HG03196 (cell line): ENCODE measurements around the gene DBT.
"Not testable (repeated sequence)": the region's sequence is repeated elsewhere in the genome, so short reads cannot be mapped to it uniquely, and the experiment has no call there.

Experiments used
- ATAC-seq: cut with Tn5 transposase; IDR thresholded peaks from one replicate; pipeline ENCODE4 v1.9.1; 2021; ENCODE audit not compliant: unreplicated experiment

The DBT gene

GRCh38 chr1:100249537-100250257 lies at the start of gene DBT:
Gene DBT, minus strand, starts transcription at chr1:100249834. Its CDS starts 14 bp downstream, at chr1:100249820.
- ATAC-seq, result peak; percentile 100

- no peak for ATAC-seq
These were observed 48.9 kb upstream of the DBT start for GRCh38 chr1:100298512-100298911.

- not testable (repeated sequence) for ATAC-seq
These were observed 47.4 kb upstream of the DBT start for GRCh38 chr1:100296997-100297396.

GRCh38 chr1:100296140-100296539 lies 46.5 kb upstream of the DBT start:
- no peak for ATAC-seq

- no peak for ATAC-seq
These were observed 43.1 kb upstream of the DBT start for GRCh38 chr1:100292711-100293110.

GRCh38 chr1:100290291-100290690 lies 40.7 kb upstream of the DBT start:
- ATAC-seq, result no peak

- no peak for ATAC-seq
These were observed 37.5 kb upstream of the DBT start for GRCh38 chr1:100287162-100287561.

GRCh38 chr1:100284591-100284990 lies 35.0 kb upstream of the DBT start:
- ATAC-seq, result no peak

GRCh38 chr1:100279954-100280682 lies 30.5 kb upstream of the DBT start:
- ATAC-seq, result no peak

GRCh38 chr1:100279358-100279923 lies 29.8 kb upstream of the DBT start:
- ATAC-seq, result no peak

- ATAC-seq, result no peak
These were observed 28.2 kb upstream of the DBT start for GRCh38 chr1:100277866-100278265.

- ATAC-seq, result no peak
These were observed 18.6 kb upstream of the DBT start for GRCh38 chr1:100268202-100268601.

- no peak for ATAC-seq
These were observed 17.6 kb upstream of the DBT start for GRCh38 chr1:100267284-100267683.

- peak; percentile 17 for ATAC-seq
These were observed 17.1 kb upstream of the DBT start for GRCh38 chr1:100266741-100267140.

- peak; percentile 96 for ATAC-seq
These were observed 16.5 kb upstream of the DBT start, which contains the start of gene RTCA for GRCh38 chr1:100265931-100266740. Gene RTCA, plus strand, starts transcription at chr1:100266216. Its CDS starts 160 bp downstream, at chr1:100266376.

GRCh38 chr1:100265562-100265930 lies 15.9 kb upstream of the DBT start:
- ATAC-seq, result peak; percentile 22

- ATAC-seq, result not testable (repeated sequence)
These were observed 14.4 kb upstream of the DBT start for GRCh38 chr1:100264081-100264480.

- ATAC-seq, result no peak
These were observed 12.1 kb upstream of the DBT start for GRCh38 chr1:100261686-100262085.

- not testable (repeated sequence) for ATAC-seq
These were observed 8.8 kb upstream of the DBT start for GRCh38 chr1:100258427-100258826.

GRCh38 chr1:100256273-100256672 lies 6.6 kb upstream of the DBT start:
- ATAC-seq, result not testable (repeated sequence)

- ATAC-seq, result no peak
These were observed 3.9 kb upstream of the DBT start for GRCh38 chr1:100253552-100253951.
